ENCODE results near the gene SLC25A48.

The SLC25A48 gene

DNA sequence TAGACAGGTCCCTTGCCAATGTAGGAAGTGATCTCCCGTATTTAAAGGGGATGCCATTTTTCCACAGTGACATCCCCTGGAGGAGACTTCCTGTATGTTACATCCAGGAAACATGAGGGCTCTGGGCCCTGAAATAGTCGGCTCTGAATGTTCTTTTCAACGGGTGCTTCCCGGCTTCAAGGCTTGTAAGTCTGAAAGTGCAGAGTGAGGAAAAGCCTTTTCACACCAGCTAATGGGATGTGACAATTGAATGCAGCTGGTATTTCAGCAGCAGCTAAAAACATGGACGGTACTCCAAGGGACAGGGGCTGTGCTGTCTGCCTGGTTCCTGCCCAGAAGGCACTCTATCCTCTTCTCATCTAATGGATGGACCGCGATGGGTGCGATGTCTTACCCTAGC lies 59.8 kb downstream of the SLC25A48 start:
- no peak overlapping the region for H3K4me3 ChIP-seq (ENCODE audit: control insufficient read depth in 1 of 7, extremely low read depth in 1 of 7, insufficient read depth in 4 of 7, low read depth in 2 of 7, low read length in 6 of 7)
- no peaks in the 10 kb centered on the region for H3K4me1 ChIP-seq (ENCODE audit: control extremely low read depth in 1 of 4, control insufficient read depth in 4 of 4, insufficient read depth in 4 of 4, low read length in 3 of 4)
- no peak for DNase-seq
- H3K27ac ChIP-seq (ENCODE audit: insufficient read depth in 1 of 2, low read depth in 1 of 2, low read length in 2 of 2, poor library complexity in 1 of 2, severe bottlenecking in 2 of 2), result no peak overlapping the region
- no peaks in the 10 kb centered on the region for H3K9me3 ChIP-seq (ENCODE audit: control extremely low read depth in 1 of 5, control insufficient read depth in 4 of 5, insufficient read depth in 2 of 5, low read depth in 1 of 5, low read length in 4 of 5)
- H3K27me3 ChIP-seq (replicated peaks in 2 of 5; ENCODE audit: control insufficient read depth in 4 of 5, insufficient read depth in 5 of 5, low read length in 4 of 5), result peaks cover 0 to 34% (median 16%) of the 10 kb centered on the region in 5 experiments
- 54% methylated on average over 7 of the region's 8 CpGs for WGBS (ENCODE audit: insufficient coverage)
- CTCF ChIA-PET, result interaction anchor here (0.7 to 1.0 kb wide), 2 partner anchors 10 to 479 kb away, joined by 3 to 4 read pairs; no protein-coding TSS in a partner anchor
- POLR2A ChIA-PET, result no interaction called here
- H3K36me3 ChIP-seq (ENCODE audit: control insufficient read depth in 4 of 4, insufficient read depth in 4 of 4, low read length in 3 of 4), result no peaks in the 10 kb centered on the region

DNA sequence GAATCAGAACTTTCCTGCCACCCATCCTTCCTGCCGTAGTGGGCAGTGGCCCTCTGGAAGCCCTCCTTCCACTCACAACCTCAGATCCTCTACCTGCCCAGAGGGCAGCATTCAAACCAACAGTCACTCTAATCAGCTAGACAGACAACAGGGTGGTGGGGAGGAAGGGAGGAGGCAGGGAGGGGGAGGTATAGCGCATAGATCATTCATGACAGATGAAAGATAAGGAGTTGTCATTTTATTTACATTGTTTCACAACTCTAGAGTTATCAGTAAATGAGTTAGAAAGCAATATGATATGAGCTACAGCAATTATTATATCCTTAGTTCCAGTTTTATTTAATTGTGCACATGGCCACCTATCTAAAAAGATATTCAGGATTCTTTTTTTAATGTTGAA lies 60.3 kb downstream of the SLC25A48 start:
- no peak overlapping the region for H3K27ac ChIP-seq (ENCODE audit: insufficient read depth in 1 of 2, low read depth in 1 of 2, low read length in 2 of 2, poor library complexity in 1 of 2, severe bottlenecking in 2 of 2)
- peaks cover 0 to 38% (median 16%) of the 10 kb centered on the region in 5 experiments for H3K27me3 ChIP-seq (replicated peaks in 2 of 5; ENCODE audit: control insufficient read depth in 4 of 5, insufficient read depth in 5 of 5, low read length in 4 of 5)
- H3K4me1 ChIP-seq (ENCODE audit: control extremely low read depth in 1 of 4, control insufficient read depth in 4 of 4, insufficient read depth in 4 of 4, low read length in 3 of 4), result no peaks in the 10 kb centered on the region
- ChIA-PET POLR2A (no interaction called here), CTCF (interaction anchor here (0.7 to 1.0 kb wide), 2 partner anchors 11 to 478 kb away, joined by 3 to 4 read pairs; no protein-coding TSS in a partner anchor)
- no peaks in the 10 kb centered on the region for H3K9me3 ChIP-seq (ENCODE audit: control extremely low read depth in 1 of 5, control insufficient read depth in 4 of 5, insufficient read depth in 2 of 5, low read depth in 1 of 5, low read length in 4 of 5)
- WGBS (ENCODE audit: insufficient coverage), result no CpG with 5 or more reads among the region's 2 CpGs
- DNase-seq, result no peak
- H3K36me3 ChIP-seq (ENCODE audit: control insufficient read depth in 4 of 4, insufficient read depth in 4 of 4, low read length in 3 of 4), result no peaks in the 10 kb centered on the region
- no peak overlapping the region for H3K4me3 ChIP-seq (ENCODE audit: control insufficient read depth in 1 of 7, extremely low read depth in 1 of 7, insufficient read depth in 4 of 7, low read depth in 2 of 7, low read length in 6 of 7)

DNA sequence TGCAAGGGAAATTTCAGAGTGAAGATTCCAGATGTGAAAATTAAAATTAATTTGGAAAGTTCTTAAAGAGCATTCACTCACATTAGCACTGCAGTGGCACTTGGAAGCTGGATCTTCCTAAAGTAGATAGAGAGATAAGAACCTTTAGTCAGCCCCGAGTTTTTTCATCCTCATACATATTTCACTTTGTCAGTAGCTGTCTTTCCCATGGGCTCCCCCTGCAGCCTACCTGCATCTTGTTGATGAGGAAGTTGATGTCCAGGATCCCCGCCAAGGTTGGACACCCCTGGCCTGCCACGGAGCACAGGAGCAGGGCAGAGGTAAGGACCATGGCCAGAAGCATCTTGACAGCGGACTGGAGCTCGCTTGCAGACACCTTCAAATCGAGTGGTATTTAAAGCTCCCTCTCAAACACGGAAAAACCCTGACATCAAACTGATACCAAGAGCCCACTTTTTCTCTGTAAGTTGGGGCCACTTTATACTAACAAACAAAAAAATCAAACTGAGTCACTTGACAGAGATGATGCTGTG lies 61.1 kb downstream of the SLC25A48 start, which contains the start of gene IL9:
IL9 (minus strand) TSS at position 368 of the 533 bp plus-strand sequence; CDS start at position 343, 25 bp downstream.
- H3K4me3 ChIP-seq (ENCODE audit: control insufficient read depth in 1 of 7, extremely low read depth in 1 of 7, insufficient read depth in 4 of 7, low read depth in 2 of 7, low read length in 6 of 7), result no peak within 1 kb of the TSS
- no peaks in the 10 kb centered on the region for H3K36me3 ChIP-seq (ENCODE audit: control insufficient read depth in 4 of 4, insufficient read depth in 4 of 4, low read length in 3 of 4)
- H3K4me1 ChIP-seq (ENCODE audit: control extremely low read depth in 1 of 4, control insufficient read depth in 4 of 4, insufficient read depth in 4 of 4, low read length in 3 of 4), result no peaks in the 10 kb centered on the region
- peaks cover 0 to 44% (median 16%) of the 10 kb centered on the region in 5 experiments for H3K27me3 ChIP-seq (replicated peaks in 2 of 5; ENCODE audit: control insufficient read depth in 4 of 5, insufficient read depth in 5 of 5, low read length in 4 of 5)
- no peaks in the 10 kb centered on the region for H3K9me3 ChIP-seq (ENCODE audit: control extremely low read depth in 1 of 5, control insufficient read depth in 4 of 5, insufficient read depth in 2 of 5, low read depth in 1 of 5, low read length in 4 of 5)
- DNase-seq, result no peak
- CTCF ChIA-PET, result interaction anchor here (1.7 kb wide), 1 partner anchor 10 kb away, joined by 6 read pairs; no protein-coding TSS in a partner anchor
- 52% methylated on average over 6 of the region's 7 CpGs for WGBS (ENCODE audit: insufficient coverage)
- H3K27ac ChIP-seq (ENCODE audit: insufficient read depth in 1 of 2, low read depth in 1 of 2, low read length in 2 of 2, poor library complexity in 1 of 2, severe bottlenecking in 2 of 2), result no peak within 1 kb of the TSS
- POLR2A ChIA-PET, result no interaction called here

GRCh38 chr5:135898651-135899050 lies 64.2 kb downstream of the SLC25A48 start:
- WGBS (ENCODE audit: insufficient coverage), result 89% methylated on average over 5 of the region's 6 CpGs
- ChIA-PET POLR2A (no interaction called here), CTCF (interaction anchor here (1.3 to 1.7 kb wide), 2 partner anchors 10 to 13 kb away, joined by 3 to 7 read pairs; no protein-coding TSS in a partner anchor)
- no peak overlapping the region for H3K27ac ChIP-seq (ENCODE audit: insufficient read depth in 1 of 2, low read depth in 1 of 2, low read length in 2 of 2, poor library complexity in 1 of 2, severe bottlenecking in 2 of 2)
- no peaks in the 10 kb centered on the region for H3K4me1 ChIP-seq (ENCODE audit: control extremely low read depth in 1 of 4, control insufficient read depth in 4 of 4, insufficient read depth in 4 of 4, low read length in 3 of 4)
- H3K4me3 ChIP-seq (ENCODE audit: control insufficient read depth in 1 of 7, extremely low read depth in 1 of 7, insufficient read depth in 4 of 7, low read depth in 2 of 7, low read length in 6 of 7), result no peak overlapping the region
- H3K36me3 ChIP-seq (ENCODE audit: control insufficient read depth in 4 of 4, insufficient read depth in 4 of 4, low read length in 3 of 4), result no peaks in the 10 kb centered on the region
- H3K27me3 ChIP-seq (replicated peaks in 2 of 5; ENCODE audit: control insufficient read depth in 4 of 5, insufficient read depth in 5 of 5, low read length in 4 of 5), result peaks cover 0 to 55% (median 21%) of the 10 kb centered on the region in 5 experiments
- no peaks in the 10 kb centered on the region for H3K9me3 ChIP-seq (ENCODE audit: control extremely low read depth in 1 of 5, control insufficient read depth in 4 of 5, insufficient read depth in 2 of 5, low read depth in 1 of 5, low read length in 4 of 5)
- DNase-seq, result no peak

- CTCF ChIA-PET, result interaction anchor here (2.2 kb wide), 1 partner anchor 8 kb away, joined by 5 read pairs; no protein-coding TSS in a partner anchor
- Histone ChIP-seq H3K9me3 (ENCODE audit: control extremely low read depth in 1 of 5, control insufficient read depth in 4 of 5, insufficient read depth in 2 of 5, low read depth in 1 of 5, low read length in 4 of 5) (no peaks in the 10 kb centered on the region), H3K36me3 (ENCODE audit: control insufficient read depth in 4 of 4, insufficient read depth in 4 of 4, low read length in 3 of 4) (no peaks in the 10 kb centered on the region), H3K27ac (ENCODE audit: insufficient read depth in 1 of 2, low read depth in 1 of 2, low read length in 2 of 2, poor library complexity in 1 of 2, severe bottlenecking in 2 of 2) (no peak overlapping the region), H3K4me3 (ENCODE audit: control insufficient read depth in 1 of 7, extremely low read depth in 1 of 7, insufficient read depth in 4 of 7, low read depth in 2 of 7, low read length in 6 of 7) (no peak overlapping the region), H3K27me3 (replicated peaks in 2 of 5; ENCODE audit: control insufficient read depth in 4 of 5, insufficient read depth in 5 of 5, low read length in 4 of 5) (peaks cover 5 to 51% (median 19%) of the 10 kb centered on the region in 5 experiments), H3K4me1 (ENCODE audit: control extremely low read depth in 1 of 4, control insufficient read depth in 4 of 4, insufficient read depth in 4 of 4, low read length in 3 of 4) (no peaks in the 10 kb centered on the region)
- DNase-seq, result no peak
- WGBS (ENCODE audit: insufficient coverage), result 0% methylated on average over 1 of the region's 3 CpGs
- POLR2A ChIA-PET, result no interaction called here
Observed at GRCh38 chr5:135900276-135900675, 65.8 kb downstream of the SLC25A48 start.

DNA sequence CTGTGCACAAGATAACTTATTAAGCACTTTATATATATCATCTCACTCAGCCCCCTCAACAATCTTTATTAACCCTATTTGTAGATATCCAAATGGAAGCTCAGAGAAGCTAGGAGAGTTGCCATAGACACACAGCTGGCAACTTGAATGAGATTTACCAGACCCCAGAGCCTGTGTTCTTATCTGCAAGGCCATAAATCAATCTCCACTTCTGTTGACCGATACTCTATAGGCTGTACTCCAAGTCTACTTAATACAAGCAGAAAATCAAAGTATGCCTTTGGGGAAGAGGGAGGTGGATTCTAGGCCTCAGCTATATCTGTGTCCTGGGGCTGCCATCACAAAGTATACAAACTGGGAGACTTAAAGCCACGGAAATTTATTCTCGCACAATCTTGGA lies 67.2 kb downstream of the SLC25A48 start:
- H3K4me1 ChIP-seq (ENCODE audit: control extremely low read depth in 1 of 4, control insufficient read depth in 4 of 4, insufficient read depth in 4 of 4, low read length in 3 of 4), result no peaks in the 10 kb centered on the region
- CTCF ChIA-PET, result interaction anchor here (1.5 to 2.2 kb wide), 2 partner anchors 10 to 72 kb away, joined by 4 to 5 read pairs; no protein-coding TSS in a partner anchor
- H3K27ac ChIP-seq (ENCODE audit: insufficient read depth in 1 of 2, low read depth in 1 of 2, low read length in 2 of 2, poor library complexity in 1 of 2, severe bottlenecking in 2 of 2), result no peak overlapping the region
- POLR2A ChIA-PET, result no interaction called here
- no peak for DNase-seq
- H3K27me3 ChIP-seq (replicated peaks in 2 of 5; ENCODE audit: control insufficient read depth in 4 of 5, insufficient read depth in 5 of 5, low read length in 4 of 5), result peaks cover 5 to 49% (median 16%) of the 10 kb centered on the region in 5 experiments
- no peak overlapping the region for H3K4me3 ChIP-seq (ENCODE audit: control insufficient read depth in 1 of 7, extremely low read depth in 1 of 7, insufficient read depth in 4 of 7, low read depth in 2 of 7, low read length in 6 of 7)
- 80% methylated on average over 2 of the region's 3 CpGs for WGBS (ENCODE audit: insufficient coverage)
- no peaks in the 10 kb centered on the region for H3K36me3 ChIP-seq (ENCODE audit: control insufficient read depth in 4 of 4, insufficient read depth in 4 of 4, low read length in 3 of 4)
- H3K9me3 ChIP-seq (ENCODE audit: control extremely low read depth in 1 of 5, control insufficient read depth in 4 of 5, insufficient read depth in 2 of 5, low read depth in 1 of 5, low read length in 4 of 5), result no peaks in the 10 kb centered on the region

DNA sequence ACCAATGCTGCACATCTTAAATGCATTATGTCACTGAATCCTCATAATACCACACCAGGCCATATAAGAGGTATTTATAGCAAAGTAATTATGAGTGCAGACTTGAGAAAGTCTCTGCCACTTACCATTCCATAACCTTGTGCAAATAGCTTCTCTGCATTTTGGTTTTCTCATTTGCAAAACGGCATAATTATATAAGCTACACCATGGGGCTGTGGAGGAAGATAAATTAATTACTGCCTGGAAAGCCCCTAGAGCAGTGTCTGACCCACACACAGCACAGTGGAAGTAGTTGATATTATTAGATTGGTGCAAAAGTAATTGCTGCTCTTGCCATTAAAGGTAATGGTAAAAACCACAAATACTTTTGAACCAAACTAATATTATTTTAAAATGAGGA lies 70.7 kb downstream of the SLC25A48 start:
- Histone ChIP-seq H3K4me1 (ENCODE audit: control extremely low read depth in 1 of 4, control insufficient read depth in 4 of 4, insufficient read depth in 4 of 4, low read length in 3 of 4) (no peaks in the 10 kb centered on the region), H3K9me3 (ENCODE audit: control extremely low read depth in 1 of 5, control insufficient read depth in 4 of 5, insufficient read depth in 2 of 5, low read depth in 1 of 5, low read length in 4 of 5) (no peaks in the 10 kb centered on the region), H3K27me3 (replicated peaks in 2 of 5; ENCODE audit: control insufficient read depth in 4 of 5, insufficient read depth in 5 of 5, low read length in 4 of 5) (peaks cover 5 to 58% (median 17%) of the 10 kb centered on the region in 5 experiments), H3K4me3 (ENCODE audit: control insufficient read depth in 1 of 7, extremely low read depth in 1 of 7, insufficient read depth in 4 of 7, low read depth in 2 of 7, low read length in 6 of 7) (no peak overlapping the region), H3K27ac (ENCODE audit: insufficient read depth in 1 of 2, low read depth in 1 of 2, low read length in 2 of 2, poor library complexity in 1 of 2, severe bottlenecking in 2 of 2) (no peak overlapping the region), H3K36me3 (ENCODE audit: control insufficient read depth in 4 of 4, insufficient read depth in 4 of 4, low read length in 3 of 4) (no peaks in the 10 kb centered on the region)
- ChIA-PET POLR2A (no interaction called here), CTCF (interaction anchor here (1.2 to 2.0 kb wide), 2 partner anchors 9 to 158 kb away, joined by 3 to 6 read pairs; partner anchors contain the start of gene IL9)
- WGBS (ENCODE audit: insufficient coverage), result no CpG with 5 or more reads among the region's 1 CpG
- no peak for DNase-seq

Measured in common myeloid progenitor, CD34-positive (primary cell).